DOHH2 (cell line): ENCODE results near the gene CCDC39.

ENCODE experiments used
- H3F3A ChIP-seq: fragments of 200-600 bp; sonication (generic), shearing (Covaris generic); 2 replicates; pipeline ENCODE4 v1.6.0; 2016; ENCODE audit warnings: antibody characterized with exemption, mild to moderate bottlenecking; ENCODE audit not compliant: control insufficient read depth, insufficient read depth
- H3K27ac ChIP-seq: fragments of 200-600 bp; sonication (generic); 2 replicates; pipeline ENCODE4 v1.5.1; 2014; ENCODE audit warnings: low read depth, mild to moderate bottlenecking, low read length, moderate library complexity
- H3K27me3 ChIP-seq: fragments of 200-600 bp; sonication (generic); 2 replicates; pipeline ENCODE4 v1.6.1; 2014; ENCODE audit warnings: mild to moderate bottlenecking, low read length, mixed read lengths; ENCODE audit not compliant: control insufficient read depth
- H3K36me3 ChIP-seq: fragments of 200-600 bp; sonication (generic); 2 replicates; pipeline ENCODE4 v1.6.1; 2014; ENCODE audit warnings: mild to moderate bottlenecking, low read length, moderate library complexity, mixed read lengths; ENCODE audit not compliant: control insufficient read depth
- H3K4me1 ChIP-seq: fragments of 200-600 bp; sonication (generic); 2 replicates; pipeline ENCODE4 v1.6.1; 2014; ENCODE audit warnings: mild to moderate bottlenecking, low read length, mixed read lengths; ENCODE audit not compliant: control insufficient read depth
- H3K4me2 ChIP-seq: fragments of 200-600 bp; sonication (generic); 2 replicates; pipeline ENCODE4 v1.6.0; 2014; ENCODE audit warnings: mild to moderate bottlenecking, low read length, moderate library complexity
- H3K4me3 ChIP-seq: fragments of 200-600 bp; sonication (generic); 2 replicates; pipeline ENCODE4 v1.5.1; 2014; ENCODE audit warnings: mild to moderate bottlenecking, low read length, mixed read lengths
- H3K79me2 ChIP-seq: fragments of 200-600 bp; sonication (generic); 2 replicates; pipeline ENCODE4 v1.6.1; 2014; ENCODE audit warnings: mild to moderate bottlenecking, low read length, mixed read lengths; ENCODE audit not compliant: control insufficient read depth
- H3K9me2 ChIP-seq: fragments of 200-600 bp; sonication (generic); replicated peaks from 2 replicates; pipeline ENCODE4 v1.6.1; 2014; ENCODE audit warnings: mild to moderate bottlenecking, low read length, mixed read lengths; ENCODE audit not compliant: control insufficient read depth
- H3K9me3 ChIP-seq: fragments of 200-600 bp; sonication (generic); 2 replicates; pipeline ENCODE4 v1.6.1; 2014; ENCODE audit warnings: antibody characterized with exemption, low read length, mixed read lengths; ENCODE audit not compliant: control insufficient read depth, insufficient read depth
- H4K20me1 ChIP-seq: fragments of 200-600 bp; sonication (generic); 2 replicates; pipeline ENCODE4 v1.6.0; 2014; ENCODE audit warnings: low read depth, mild to moderate bottlenecking, antibody characterized with exemption, low read length, moderate library complexity; ENCODE audit not compliant: control insufficient read depth, insufficient read depth
- EZH2phosphoT487 ChIP-seq: fragments of 200-600 bp; sonication (generic); IDR thresholded peaks from 2 replicates; pipeline ENCODE4 v1.6.1; 2017; ENCODE audit warnings: borderline replicate concordance, mild to moderate bottlenecking, antibody characterized with exemption, low read length, moderate library complexity, mixed read lengths
- TF ChIP-seq, protein P1 (sequence below): fragments of 200-600 bp; sonication (generic); IDR thresholded peaks from one replicate; pipeline ENCODE4 v1.5.1; 2014; ENCODE audit warnings: antibody characterized with exemption, mild to moderate bottlenecking, low read depth, low read length; ENCODE audit not compliant: poor library complexity, severe bottlenecking

The CCDC39 gene

DNA sequence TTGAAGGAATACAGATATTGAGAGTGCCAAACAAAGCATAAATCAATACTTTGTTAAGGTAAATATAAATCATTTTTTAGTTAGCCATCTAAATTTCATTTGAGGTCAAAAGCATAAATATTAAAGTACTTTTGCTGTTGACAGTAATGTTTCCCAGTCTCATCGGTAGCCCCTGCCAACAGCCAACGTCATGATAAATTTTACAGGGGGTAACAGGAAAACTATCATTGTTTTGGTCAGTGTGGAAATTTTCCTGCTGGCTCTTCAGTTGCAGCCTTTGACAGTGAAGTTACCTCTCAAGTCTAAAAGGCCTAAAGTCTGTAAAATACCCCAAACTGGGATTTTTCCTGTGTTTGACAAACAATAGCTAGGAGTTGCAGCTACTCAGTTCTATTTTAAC lies 114.6 kb downstream of the CCDC39 start:
- H3K9me3 ChIP-seq = no peaks in the 10 kb centered on the region
- no peak overlapping the region for H3K27ac ChIP-seq
- no peak overlapping the region for H3K4me2 ChIP-seq
- TF ChIP-seq, protein P1, sequence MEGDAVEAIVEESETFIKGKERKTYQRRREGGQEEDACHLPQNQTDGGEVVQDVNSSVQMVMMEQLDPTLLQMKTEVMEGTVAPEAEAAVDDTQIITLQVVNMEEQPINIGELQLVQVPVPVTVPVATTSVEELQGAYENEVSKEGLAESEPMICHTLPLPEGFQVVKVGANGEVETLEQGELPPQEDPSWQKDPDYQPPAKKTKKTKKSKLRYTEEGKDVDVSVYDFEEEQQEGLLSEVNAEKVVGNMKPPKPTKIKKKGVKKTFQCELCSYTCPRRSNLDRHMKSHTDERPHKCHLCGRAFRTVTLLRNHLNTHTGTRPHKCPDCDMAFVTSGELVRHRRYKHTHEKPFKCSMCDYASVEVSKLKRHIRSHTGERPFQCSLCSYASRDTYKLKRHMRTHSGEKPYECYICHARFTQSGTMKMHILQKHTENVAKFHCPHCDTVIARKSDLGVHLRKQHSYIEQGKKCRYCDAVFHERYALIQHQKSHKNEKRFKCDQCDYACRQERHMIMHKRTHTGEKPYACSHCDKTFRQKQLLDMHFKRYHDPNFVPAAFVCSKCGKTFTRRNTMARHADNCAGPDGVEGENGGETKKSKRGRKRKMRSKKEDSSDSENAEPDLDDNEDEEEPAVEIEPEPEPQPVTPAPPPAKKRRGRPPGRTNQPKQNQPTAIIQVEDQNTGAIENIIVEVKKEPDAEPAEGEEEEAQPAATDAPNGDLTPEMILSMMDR = no peak
- TF ChIP-seq EZH2phosphoT487 = no peak
- H3K4me1 ChIP-seq = no peaks in the 10 kb centered on the region
- no peaks in the 10 kb centered on the region for H3F3A ChIP-seq
- H3K36me3 ChIP-seq = no peaks in the 10 kb centered on the region
- no peak overlapping the region for H3K4me3 ChIP-seq
- H3K27me3 ChIP-seq = peaks cover 4% of the 10 kb centered on the region; the same call in 1 of the 2 replicates
- H3K9me2 ChIP-seq = no peaks in the 10 kb centered on the region
- H4K20me1 ChIP-seq = no peaks in the 10 kb centered on the region
- H3K79me2 ChIP-seq = no peaks in the 10 kb centered on the region
